Coronary artery (tissue), 2 donors: ENCODE data around the gene LIN7A.

ENCODE experiments used
- DNase-seq: peaks from one replicate; pipeline ENCODE4 v3.0.0-alpha.2; 2017; ENCODE audit warnings: low spot score
- H3K27ac ChIP-seq, 2 donors: fragments of 200-600 bp; sonication (generic); one replicate each; pipeline ENCODE4 v1.5.1; 2016 to 2019
- H3K4me3 ChIP-seq: fragments of 200-600 bp; sonication (generic); 2 replicates; pipeline ENCODE4 v1.5.1; 2016; ENCODE audit warnings: mild to moderate bottlenecking, moderate library complexity
- TF ChIP-seq, protein P1 (sequence below): fragments of 200-600 bp; sonication (generic); IDR thresholded peaks from one replicate; pipeline ENCODE4 v1.5.1; 2019; ENCODE audit warnings: antibody characterized with exemption

Gene LIN7A

DNA sequence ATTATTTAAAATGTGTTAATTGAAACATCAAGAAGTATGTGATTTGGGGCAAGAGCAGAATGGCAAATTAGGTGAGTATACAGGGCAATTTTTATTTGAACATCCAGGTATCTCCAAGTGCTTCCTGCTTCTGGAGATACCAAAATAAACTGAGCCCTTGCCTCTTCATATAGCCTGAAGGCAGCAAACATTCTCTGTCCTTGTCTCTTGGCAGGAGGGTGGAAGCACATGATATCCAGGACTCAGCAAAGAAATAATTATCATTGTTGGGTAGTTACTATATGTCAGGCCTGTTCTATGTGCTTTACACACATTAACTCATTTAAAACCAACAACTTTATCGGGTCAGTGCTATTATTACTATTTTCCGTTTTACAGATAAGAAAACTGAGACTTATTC is 12.5 kb downstream of the LIN7A start:
- DNase-seq = no peak
- TF ChIP-seq, protein P1, sequence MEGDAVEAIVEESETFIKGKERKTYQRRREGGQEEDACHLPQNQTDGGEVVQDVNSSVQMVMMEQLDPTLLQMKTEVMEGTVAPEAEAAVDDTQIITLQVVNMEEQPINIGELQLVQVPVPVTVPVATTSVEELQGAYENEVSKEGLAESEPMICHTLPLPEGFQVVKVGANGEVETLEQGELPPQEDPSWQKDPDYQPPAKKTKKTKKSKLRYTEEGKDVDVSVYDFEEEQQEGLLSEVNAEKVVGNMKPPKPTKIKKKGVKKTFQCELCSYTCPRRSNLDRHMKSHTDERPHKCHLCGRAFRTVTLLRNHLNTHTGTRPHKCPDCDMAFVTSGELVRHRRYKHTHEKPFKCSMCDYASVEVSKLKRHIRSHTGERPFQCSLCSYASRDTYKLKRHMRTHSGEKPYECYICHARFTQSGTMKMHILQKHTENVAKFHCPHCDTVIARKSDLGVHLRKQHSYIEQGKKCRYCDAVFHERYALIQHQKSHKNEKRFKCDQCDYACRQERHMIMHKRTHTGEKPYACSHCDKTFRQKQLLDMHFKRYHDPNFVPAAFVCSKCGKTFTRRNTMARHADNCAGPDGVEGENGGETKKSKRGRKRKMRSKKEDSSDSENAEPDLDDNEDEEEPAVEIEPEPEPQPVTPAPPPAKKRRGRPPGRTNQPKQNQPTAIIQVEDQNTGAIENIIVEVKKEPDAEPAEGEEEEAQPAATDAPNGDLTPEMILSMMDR = no peak
- Histone ChIP-seq H3K4me3 (no peak overlapping the region), H3K27ac (no peak overlapping the region)

DNA sequence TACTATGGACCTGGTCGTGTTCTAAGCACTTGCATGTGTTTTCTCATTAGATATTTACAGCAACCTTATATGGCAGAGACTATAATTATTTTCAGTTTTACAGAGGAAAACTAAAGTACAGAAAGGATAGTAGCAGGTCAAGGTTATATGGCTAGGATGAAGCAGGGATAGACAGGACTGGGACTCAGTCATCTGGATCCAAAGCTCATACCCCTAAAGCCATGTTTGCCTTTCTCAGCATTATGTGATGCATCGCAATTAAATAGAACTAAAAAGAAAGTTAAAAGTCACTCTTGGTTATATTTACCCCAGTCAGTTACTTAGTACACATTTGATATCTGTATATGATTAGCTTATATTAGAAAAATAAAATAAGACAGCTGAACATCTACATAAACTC is 13.3 kb downstream of the LIN7A start:
- DNase-seq = no peak
- TF ChIP-seq, protein P1 = no peak
- no peak overlapping the region for H3K27ac ChIP-seq
- H3K4me3 ChIP-seq = no peak overlapping the region

DNA sequence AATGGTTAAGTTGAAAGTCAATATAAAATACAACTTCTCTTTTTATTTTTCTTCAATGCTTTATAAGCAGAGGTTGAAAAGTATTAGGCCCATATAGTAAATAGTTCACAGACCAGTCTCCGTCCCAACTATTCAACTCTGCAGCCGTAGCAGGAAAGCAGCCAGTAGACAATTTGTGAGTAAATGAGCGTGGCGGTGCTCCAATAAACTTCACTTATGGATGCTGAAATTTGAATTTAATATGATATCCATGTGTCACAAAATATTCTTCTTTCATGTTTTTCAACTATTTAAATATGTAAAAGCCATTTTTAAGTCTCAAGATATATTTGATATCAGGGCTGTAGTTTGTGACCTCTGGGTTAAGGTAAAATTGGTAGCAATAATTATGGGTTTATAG is 17.7 kb downstream of the LIN7A start:
- TF ChIP-seq, protein P1 = no peak
- no peak overlapping the region for H3K27ac ChIP-seq
- H3K4me3 ChIP-seq = no peak overlapping the region
- DNase-seq = no peak

DNA sequence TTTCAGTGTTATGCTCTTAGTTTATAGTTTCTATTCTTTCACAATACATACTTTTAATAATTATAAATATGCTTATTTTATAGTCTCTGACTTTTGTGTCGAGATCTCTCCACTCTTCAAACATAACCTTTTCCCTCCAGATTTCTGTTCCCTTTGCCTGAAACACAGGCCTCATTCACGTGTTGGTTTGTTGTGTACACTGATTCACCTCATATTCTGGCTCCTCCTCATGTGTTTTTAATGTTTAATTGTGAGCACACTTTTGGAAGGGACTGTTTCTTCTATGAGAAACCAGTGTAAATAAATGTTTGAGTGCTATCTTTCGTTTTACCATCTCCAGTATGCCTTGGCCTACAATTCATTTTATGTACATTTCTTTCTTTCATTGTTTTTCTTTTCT is 20.1 kb downstream of the LIN7A start:
- Histone ChIP-seq H3K4me3 (no peak overlapping the region), H3K27ac (no peak overlapping the region)
- DNase-seq = no peak
- TF ChIP-seq, protein P1 = no peak

DNA sequence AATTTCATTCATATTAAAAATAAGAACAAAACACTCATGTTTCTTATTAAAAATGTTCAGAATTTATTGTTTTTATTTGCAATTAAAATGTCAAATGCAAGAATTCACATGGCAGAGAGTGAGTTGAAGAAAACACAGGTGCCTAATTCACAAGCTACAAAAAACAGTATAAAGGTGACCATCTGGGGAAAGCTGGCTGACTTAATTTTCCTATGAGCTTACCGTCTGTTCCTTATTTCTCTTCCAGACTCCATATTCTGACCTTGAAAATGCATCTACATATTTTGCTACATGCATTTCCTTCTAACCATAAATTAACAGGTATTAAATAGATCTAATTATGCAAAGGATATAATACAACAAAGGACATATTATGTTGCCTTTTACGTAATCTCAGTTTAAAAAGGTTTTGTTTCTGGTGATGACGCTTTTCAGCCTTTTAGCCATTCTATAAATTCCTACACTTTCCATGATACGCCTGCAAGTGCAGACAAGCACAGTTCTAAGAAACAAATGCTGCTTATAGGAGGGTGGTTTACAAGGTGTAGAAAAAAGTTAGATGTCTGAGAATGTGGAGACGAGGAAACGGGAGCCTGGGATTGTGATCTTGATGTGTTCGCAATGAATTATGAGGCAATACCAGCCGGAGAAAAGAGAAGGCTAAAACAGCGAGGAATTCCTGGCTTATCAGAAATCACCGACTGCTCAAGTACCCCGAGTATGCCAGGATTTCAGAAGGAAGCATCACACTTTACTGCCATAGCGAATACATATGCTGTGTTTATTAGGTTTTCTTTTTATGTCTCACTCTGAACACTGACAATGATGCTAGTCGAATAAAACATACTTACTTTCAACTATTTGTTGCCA is 24.6 kb downstream of the LIN7A start:
- no peak overlapping the region for H3K27ac ChIP-seq
- no peak for DNase-seq
- TF ChIP-seq, protein P1 = no peak
- H3K4me3 ChIP-seq = no peak overlapping the region

DNA sequence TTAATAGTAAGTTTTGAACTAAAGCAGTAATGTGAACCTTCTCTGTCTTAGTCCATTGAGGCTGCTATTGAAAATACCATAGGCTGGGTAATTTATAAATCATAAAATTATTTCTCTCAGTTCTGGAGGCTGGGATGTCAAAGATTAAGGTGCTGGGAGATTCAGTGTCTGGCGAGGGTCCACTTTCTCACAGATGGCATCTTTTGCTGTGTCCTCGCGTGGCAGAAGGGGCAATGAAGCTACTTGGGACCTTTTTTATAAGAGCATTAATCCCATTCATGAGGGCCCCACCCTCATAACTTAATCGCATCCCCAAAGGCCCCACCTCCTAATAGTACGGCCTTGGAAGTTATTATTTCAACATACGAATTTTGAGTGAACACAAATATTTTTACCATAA is 28.4 kb downstream of the LIN7A start:
- TF ChIP-seq, protein P1 = no peak
- DNase-seq = no peak
- no peak overlapping the region for H3K4me3 ChIP-seq

DNA sequence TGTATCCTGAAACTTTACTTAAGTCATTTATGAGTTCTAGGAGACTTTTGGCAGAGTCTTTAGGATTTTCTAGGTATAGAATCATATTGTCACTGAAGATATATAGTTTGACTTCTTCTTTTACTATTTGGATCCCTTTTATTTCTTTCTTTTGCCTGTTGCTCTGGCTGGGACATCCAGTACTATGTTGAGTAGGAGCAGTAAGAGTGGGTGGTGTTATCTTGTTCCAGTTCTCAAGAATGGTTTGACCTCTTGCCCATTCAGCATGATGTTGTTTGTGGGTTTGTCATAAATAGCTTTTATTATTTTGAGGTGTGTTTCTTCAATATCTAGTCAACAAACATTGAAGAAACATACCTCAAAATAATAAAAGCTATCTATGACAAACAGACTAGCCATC is 35.0 kb downstream of the LIN7A start:
- no peak overlapping the region for H3K4me3 ChIP-seq
- DNase-seq = no peak
- TF ChIP-seq, protein P1 = no peak
- no peak overlapping the region for H3K27ac ChIP-seq

More for the DNA sequence above, 28.4 kb downstream of the LIN7A start:
- no peak overlapping the region for H3K27ac ChIP-seq
